ENCODE data around the gene HPCAL1.

DNA sequence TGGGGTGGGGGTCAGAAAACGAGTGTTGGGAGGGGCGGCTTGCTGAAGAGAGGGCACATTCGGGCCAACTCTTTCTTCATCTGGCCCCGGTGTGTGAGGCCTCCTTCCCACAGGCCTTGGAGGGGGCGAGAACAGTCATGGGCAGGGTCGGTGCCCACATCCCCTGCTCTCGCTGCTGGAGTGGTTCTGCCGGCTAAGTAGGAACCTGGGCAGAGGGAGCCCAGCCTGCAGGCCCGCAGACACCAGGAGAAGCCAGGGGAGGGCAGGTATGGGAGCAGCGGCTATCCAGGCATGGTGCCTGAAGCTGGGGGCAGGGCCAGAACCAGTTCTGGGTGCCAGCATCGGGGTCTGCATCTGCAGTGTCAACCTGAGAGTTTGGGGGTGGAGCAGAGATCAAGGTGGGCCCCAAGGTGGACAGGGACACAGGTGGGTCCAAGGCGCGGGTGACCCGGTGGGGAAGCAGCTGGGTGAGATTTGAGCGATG, 46.6 kb upstream of the HPCAL1 start:
- TF ChIP-seq CTCF (IDR thresholded peaks at IDR 0.05) (no peak), POLR2A (IDR thresholded peaks at IDR 0.05) (no peak)

Measured in adrenal gland (tissue), 5 donors.